ENCODE results near the gene FBXO28.

GRCh38 chr1:224185208-224185607 lies 71.3 kb downstream of the FBXO28 start:
- no peak for TF ChIP-seq ZNF70 (CRISPR knock-in tag; IDR thresholded peaks at IDR 0.05)
- no peak for TF ChIP-seq CSRNP3 (CRISPR knock-in tag; IDR thresholded peaks at IDR 0.05)
- no peak for TF ChIP-seq ZFP3 (CRISPR knock-in tag; IDR thresholded peaks at IDR 0.05)

Measured in SK-N-SH treated with all-trans-retinoic acid at 6 μM for 48 hours (cell line).